ENCODE data around the gene DNMT1.

DNMT1 gene

DNA sequence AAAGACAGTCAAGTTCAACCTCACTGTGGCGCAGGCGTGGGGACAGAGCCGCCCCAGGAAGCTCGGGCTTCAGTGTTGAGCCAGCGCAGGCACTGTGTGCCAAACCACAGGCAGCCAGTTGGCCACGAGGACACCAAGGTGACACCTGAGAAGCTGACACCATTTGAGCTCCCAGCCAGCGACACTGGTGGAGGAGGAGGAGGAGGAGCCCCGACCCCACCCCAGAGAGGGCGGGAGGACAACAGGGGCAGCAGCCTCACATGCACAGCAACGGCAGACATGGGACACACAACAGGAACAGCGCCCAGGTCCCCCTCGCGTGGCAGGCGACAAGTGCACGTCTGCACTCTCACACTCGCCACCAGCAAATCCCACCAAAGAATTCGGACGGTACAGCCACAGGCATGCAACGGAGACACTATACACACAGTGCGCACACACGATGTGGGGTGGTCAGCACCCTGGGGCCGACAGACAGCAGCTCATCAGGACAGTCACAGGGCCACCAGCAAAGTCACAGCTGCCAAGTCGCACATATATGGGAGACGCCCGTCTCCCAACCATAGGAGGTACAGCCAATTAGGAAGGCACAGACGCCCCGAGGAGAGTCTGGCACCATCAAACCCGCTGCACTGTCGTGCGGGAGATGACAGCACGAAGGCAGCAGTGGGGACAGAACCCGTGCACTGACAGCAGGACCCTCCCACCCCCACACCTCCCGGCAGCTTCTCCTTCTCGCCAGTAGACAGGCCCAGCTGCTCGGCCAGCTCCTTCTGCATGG, 78.5 kb downstream of the DNMT1 start:
- Mint-ChIP-seq H3K27me3 (no peaks in the 10 kb centered on the region), H3K4me3 (peak overlapping the region; percentile 52), H3K4me1 (ENCODE audit: low read depth) (peaks cover 81% of the 10 kb centered on the region), H3K36me3 (ENCODE audit: low read depth) (peaks cover 87% of the 10 kb centered on the region), H3K27ac (peak overlapping the region; percentile 74), H3K9me3 (no peaks in the 10 kb centered on the region)
- intact Hi-C loops (cut with micrococcal nuclease) = no loop called here

DNA sequence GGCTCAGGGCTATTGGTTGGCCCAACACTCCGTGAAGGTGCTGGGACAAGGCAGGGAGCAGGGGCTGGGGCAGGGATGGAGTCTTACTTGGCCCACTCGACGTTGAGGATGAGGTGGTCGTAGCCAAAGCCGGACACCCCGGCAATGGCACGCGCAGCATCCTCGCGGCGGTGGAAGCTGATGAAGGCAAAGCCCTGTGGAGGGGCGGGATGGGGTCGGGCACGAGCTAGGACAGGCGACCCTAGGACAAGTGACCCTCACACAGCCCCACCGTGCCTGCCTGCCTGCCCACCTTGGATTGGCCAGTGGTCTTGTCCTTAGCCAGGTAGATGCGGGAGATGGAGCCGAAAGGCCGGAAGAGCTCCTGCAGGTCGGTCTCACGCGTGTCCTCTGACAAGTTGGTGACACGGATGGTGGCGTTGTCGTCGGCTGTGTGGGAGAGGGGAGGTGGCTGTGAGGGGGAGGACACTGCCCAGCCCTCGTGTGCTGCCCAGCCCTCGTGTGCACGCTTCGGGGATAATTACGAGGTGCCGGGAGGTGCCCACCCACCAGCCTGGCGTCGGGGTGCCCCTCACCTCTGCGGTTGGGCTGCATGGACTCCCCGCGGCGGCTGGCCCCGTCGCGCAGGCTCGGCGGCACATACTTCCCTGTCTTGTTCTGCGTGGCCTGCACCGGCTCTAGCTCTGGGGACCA, 79.2 kb downstream of the DNMT1 start:
- Mint-ChIP-seq H3K4me3 (no peak overlapping the region), H3K27me3 (no peaks in the 10 kb centered on the region), H3K9me3 (no peaks in the 10 kb centered on the region), H3K4me1 (ENCODE audit: low read depth) (peaks cover 84% of the 10 kb centered on the region), H3K36me3 (ENCODE audit: low read depth) (peaks cover 94% of the 10 kb centered on the region), H3K27ac (peak overlapping the region; percentile 74)
- intact Hi-C loops (cut with micrococcal nuclease) = no loop called here

DNA sequence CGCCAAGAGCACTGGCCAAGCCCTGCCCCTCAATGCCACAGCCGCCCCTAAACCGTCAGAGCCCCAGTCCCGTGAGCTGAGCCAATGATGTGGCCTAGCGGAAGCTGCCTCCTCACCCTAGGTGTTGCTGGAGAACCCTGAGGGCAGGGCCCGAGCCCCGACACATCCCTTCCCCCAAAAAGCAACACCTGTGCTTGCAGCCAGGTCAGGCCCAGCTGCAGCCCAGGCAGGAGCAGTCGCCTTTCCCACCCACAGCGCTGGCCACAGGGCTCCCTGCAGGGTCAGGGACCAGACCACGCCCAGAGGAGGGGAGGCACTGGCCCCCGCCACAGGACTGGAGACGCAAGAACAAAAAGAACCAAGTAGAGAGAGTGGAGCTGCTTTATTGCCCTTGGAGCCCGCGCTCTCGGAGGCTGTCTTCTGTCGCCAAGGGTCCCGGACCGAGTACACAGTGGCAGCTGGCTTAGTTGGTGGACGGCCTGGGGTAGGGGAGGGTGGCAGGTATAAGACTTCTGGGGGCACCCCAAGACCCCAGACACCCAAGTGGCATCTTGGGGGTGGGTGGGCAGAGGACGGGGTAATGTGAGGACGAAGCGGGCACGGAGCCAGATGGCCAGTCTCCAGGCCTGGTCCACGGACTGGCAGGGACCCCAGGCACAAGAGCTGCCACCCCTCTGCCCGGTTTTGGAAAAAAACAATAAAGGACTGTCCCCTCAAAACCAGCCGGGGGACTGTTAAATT, 79.9 kb downstream of the DNMT1 start:
- intact Hi-C loops (cut with micrococcal nuclease) = no loop called here
- no peaks in the 10 kb centered on the region for H3K27me3 Mint-ChIP-seq
- H3K9me3 Mint-ChIP-seq = no peaks in the 10 kb centered on the region
- peaks cover 88% of the 10 kb centered on the region for H3K4me1 Mint-ChIP-seq (ENCODE audit: low read depth)
- peak overlapping the region; percentile 98 for H3K27ac Mint-ChIP-seq
- peaks cover 100% of the 10 kb centered on the region for H3K36me3 Mint-ChIP-seq (ENCODE audit: low read depth)
- H3K4me3 Mint-ChIP-seq = no peak overlapping the region

DNA sequence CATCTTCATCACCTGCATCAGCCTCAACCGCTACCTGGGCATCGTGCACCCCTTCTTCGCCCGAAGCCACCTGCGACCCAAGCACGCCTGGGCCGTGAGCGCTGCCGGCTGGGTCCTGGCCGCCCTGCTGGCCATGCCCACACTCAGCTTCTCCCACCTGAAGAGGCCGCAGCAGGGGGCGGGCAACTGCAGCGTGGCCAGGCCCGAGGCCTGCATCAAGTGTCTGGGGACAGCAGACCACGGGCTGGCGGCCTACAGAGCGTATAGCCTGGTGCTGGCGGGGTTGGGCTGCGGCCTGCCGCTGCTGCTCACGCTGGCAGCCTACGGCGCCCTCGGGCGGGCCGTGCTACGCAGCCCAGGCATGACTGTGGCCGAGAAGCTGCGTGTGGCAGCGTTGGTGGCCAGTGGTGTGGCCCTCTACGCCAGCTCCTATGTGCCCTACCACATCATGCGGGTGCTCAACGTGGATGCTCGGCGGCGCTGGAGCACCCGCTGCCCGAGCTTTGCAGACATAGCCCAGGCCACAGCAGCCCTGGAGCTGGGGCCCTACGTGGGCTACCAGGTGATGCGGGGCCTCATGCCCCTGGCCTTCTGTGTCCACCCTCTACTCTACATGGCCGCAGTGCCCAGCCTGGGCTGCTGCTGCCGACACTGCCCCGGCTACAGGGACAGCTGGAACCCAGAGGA, 80.6 kb downstream of the DNMT1 start:
- H3K4me1 Mint-ChIP-seq (ENCODE audit: low read depth) = peaks cover 94% of the 10 kb centered on the region
- no peaks in the 10 kb centered on the region for H3K9me3 Mint-ChIP-seq
- H3K4me3 Mint-ChIP-seq = peak overlapping the region; percentile 66
- H3K27me3 Mint-ChIP-seq = no peaks in the 10 kb centered on the region
- H3K27ac Mint-ChIP-seq = peak overlapping the region; percentile 98
- intact Hi-C loops (cut with micrococcal nuclease) = no loop called here
- H3K36me3 Mint-ChIP-seq (ENCODE audit: low read depth) = peaks cover 100% of the 10 kb centered on the region

DNA sequence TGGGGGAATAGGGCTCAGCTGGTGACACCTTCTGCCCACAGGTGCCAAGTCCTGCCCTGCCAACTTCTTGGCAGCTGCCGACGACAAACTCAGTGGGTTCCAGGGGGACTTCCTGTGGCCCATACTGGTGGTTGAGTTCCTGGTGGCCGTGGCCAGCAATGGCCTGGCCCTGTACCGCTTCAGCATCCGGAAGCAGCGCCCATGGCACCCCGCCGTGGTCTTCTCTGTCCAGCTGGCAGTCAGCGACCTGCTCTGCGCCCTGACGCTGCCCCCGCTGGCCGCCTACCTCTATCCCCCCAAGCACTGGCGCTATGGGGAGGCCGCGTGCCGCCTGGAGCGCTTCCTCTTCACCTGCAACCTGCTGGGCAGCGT, 81.2 kb downstream of the DNMT1 start:
- Mint-ChIP-seq H3K36me3 (ENCODE audit: low read depth) (peaks cover 100% of the 10 kb centered on the region), H3K4me3 (peak overlapping the region; percentile 98), H3K27ac (peak overlapping the region; percentile 98), H3K9me3 (no peaks in the 10 kb centered on the region), H3K4me1 (ENCODE audit: low read depth) (peaks cover 89% of the 10 kb centered on the region), H3K27me3 (no peaks in the 10 kb centered on the region)
- intact Hi-C loops (cut with micrococcal nuclease) = no loop called here

DNA sequence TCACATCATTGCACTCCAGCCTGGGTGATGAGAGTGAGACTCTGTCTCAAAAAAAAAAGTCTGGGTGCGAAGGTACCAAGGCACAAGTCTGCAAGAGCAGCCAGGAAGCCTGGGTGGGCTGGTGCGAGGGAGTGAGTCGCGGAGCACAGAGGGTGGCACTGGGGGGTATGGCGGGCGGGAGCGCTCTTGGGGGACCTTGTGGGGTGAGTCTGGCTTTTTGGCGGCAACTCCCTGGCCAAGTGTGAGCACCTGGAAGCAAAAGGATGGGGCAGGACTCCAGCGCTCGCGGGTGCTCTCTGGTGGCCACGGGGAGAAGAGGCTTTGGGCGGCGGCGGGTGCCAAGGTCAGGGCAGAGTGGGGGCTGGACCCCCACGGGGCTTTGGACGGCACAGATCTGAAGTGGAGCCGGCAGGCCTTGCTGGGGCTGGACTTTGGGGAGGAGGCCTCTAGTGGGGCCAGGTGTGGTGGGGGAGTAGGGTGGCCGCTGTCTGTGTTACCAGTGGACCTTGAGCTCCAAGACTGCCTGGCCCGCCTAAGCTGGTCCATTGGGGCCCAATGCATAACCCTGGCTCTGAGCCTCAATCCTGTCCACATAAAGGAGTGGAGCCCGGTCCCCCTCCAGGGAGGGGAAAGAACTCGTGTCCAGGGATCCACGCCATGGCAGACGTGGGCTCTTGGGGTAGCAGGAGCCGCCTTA, 81.7 kb downstream of the DNMT1 start:
- H3K27me3 Mint-ChIP-seq = no peaks in the 10 kb centered on the region
- no peaks in the 10 kb centered on the region for H3K9me3 Mint-ChIP-seq
- H3K4me3 Mint-ChIP-seq = peak overlapping the region; percentile 98
- H3K36me3 Mint-ChIP-seq (ENCODE audit: low read depth) = peaks cover 100% of the 10 kb centered on the region
- intact Hi-C loops (cut with micrococcal nuclease) = no loop called here
- peaks cover 89% of the 10 kb centered on the region for H3K4me1 Mint-ChIP-seq (ENCODE audit: low read depth)
- H3K27ac Mint-ChIP-seq = peak overlapping the region; percentile 98

DNA sequence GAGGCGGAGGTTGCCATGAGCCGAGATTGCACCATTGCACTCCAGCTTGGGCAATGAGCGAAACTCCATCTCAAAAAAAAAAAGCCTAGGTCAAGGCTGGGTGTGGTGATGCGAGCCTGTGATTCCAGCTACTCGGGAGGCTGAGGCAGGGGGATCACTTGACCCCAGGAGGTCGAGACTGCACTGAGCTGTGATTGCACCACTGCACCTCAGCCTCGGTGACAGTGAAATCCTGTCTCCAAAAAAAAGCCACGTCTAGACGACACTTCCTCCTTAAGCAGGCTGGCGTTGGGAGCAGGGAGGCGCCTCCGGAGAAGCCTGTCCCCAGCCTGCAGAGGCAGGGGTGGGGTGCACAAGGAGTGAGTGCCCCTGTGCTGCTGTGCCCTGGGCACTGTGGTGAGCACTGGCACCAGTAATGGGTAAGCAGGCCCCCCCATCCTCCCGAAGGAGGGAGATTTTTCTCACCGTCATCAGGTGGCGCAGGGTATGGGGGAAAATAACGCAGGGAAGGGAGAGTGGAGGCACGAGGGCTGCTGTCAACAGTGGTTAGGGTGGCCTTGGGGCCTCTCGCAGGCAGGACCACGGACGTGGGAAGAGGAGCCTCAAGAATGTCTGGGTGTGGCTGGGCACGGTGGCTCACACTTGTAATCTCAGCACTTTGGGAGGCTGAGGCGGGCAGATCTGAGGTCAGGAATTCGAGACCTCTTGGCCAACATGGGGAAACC, 82.6 kb downstream of the DNMT1 start:
- intact Hi-C loops (cut with micrococcal nuclease) = no loop called here
- peaks cover 91% of the 10 kb centered on the region for H3K4me1 Mint-ChIP-seq (ENCODE audit: low read depth)
- peaks cover 100% of the 10 kb centered on the region for H3K36me3 Mint-ChIP-seq (ENCODE audit: low read depth)

DNA sequence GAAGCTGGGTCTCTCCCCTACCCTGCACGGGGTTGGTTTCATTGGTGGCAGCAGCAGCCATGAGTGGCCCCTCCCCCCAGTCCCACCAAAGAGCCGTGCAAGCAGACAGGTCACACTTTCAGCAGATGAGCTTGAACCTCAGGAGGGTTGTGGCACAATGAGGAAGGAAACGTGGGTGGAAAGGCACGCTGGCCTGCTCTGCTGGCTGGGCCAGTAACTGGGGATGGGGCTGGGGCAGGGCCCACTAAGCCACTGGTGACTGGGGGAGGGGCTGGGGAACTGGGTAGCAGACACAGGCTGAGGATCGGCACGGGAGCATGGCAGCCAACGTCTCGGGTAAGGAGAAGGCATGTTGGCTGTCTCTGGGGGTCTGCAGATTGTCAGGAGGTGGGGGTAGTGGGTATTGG, 83.3 kb downstream of the DNMT1 start, which contains the start of gene P2RY11:
TSS of gene P2RY11 (plus strand) at position 289 of the 407 bp plus-strand sequence. CDS start at position 318, 29 bp downstream.
- peaks cover 100% of the 10 kb centered on the region for H3K36me3 Mint-ChIP-seq (ENCODE audit: low read depth)
- intact Hi-C loops (cut with micrococcal nuclease) = no loop called here

More for the DNA sequence above, 82.6 kb downstream of the DNMT1 start:
- Mint-ChIP-seq H3K27ac (peak overlapping the region; percentile 98), H3K4me3 (peak overlapping the region; percentile 98), H3K9me3 (no peaks in the 10 kb centered on the region), H3K27me3 (no peaks in the 10 kb centered on the region)

DNA sequence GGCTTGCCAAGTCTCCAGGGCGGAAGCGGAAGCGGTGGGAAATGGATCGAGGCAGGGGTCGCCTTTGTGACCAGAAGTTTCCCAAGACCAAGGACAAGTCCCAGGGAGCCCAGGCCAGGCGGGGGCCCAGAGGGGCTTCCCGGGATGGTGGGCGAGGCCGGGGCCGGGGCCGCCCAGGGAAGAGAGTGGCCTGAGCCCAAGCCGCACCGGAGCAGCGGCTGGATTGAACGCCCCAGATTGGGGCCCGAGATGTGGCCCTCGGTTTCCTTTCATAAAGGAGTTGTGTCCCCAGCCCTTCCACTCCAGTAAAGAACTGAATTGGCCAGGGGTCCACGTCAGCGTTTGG, 83.8 kb downstream of the DNMT1 start:
- Mint-ChIP-seq H3K36me3 (ENCODE audit: low read depth) (peaks cover 100% of the 10 kb centered on the region), H3K4me1 (ENCODE audit: low read depth) (peaks cover 88% of the 10 kb centered on the region), H3K9me3 (no peaks in the 10 kb centered on the region), H3K27me3 (no peaks in the 10 kb centered on the region), H3K4me3 (peak overlapping the region; percentile 98), H3K27ac (peak overlapping the region; percentile 98)
- intact Hi-C loops (cut with micrococcal nuclease) = no loop called here

More for the DNA sequence above, 83.3 kb downstream of the DNMT1 start, which contains the start of gene P2RY11:
- Mint-ChIP-seq H3K27ac (peak within 1 kb of the TSS; percentile 98), H3K9me3 (no peaks in the 10 kb centered on the region), H3K4me3 (peak within 1 kb of the TSS; percentile 98), H3K4me1 (ENCODE audit: low read depth) (peaks cover 90% of the 10 kb centered on the region), H3K27me3 (no peaks in the 10 kb centered on the region)

DNA sequence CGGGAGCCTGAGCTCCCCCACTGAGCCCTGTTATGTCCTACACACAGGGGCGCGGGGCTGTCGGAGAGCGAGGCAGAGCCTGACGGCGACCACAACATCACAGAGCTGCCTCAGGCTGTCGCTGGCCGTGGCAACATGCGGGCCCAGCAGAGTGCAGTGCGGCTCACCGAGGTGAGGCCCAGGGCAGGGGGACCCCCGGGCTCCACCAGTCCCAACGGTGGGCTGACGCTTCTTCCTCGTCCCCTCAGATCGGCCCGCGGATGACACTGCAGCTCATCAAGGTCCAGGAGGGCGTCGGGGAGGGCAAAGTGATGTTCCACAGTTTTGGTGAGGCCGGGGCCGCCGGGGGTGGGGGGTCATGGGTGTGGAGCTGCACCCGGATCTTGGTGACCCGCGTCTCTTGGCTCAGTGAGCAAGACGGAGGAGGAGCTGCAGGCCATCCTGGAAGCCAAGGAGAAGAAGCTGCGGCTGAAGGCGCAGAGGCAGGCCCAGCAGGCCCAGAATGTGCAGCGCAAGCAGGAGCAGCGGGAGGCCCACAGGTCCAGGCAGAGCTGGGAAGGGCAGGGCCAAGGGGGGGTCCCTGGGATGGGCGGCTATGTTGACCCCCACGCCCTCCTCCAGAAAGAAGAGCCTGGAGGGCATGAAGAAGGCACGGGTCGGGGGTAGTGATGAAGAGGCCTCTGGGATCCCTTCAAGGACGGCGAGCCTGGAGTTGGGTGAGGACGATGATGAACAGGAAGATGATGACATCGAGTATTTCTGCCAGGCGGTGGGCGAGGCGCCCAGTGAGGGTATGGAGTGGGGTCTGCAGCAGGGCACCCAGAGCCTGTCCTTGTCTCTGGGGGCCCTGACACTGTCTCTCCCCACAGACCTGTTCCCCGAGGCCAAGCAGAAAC, 84.4 kb downstream of the DNMT1 start:
- peaks cover 93% of the 10 kb centered on the region for H3K36me3 Mint-ChIP-seq (ENCODE audit: low read depth)
- H3K27me3 Mint-ChIP-seq = no peaks in the 10 kb centered on the region
- peaks cover 88% of the 10 kb centered on the region for H3K4me1 Mint-ChIP-seq (ENCODE audit: low read depth)
- H3K4me3 Mint-ChIP-seq = peak overlapping the region; percentile 98
- H3K27ac Mint-ChIP-seq = peak overlapping the region; percentile 98
- no peaks in the 10 kb centered on the region for H3K9me3 Mint-ChIP-seq
- intact Hi-C loops (cut with micrococcal nuclease) = no loop called here

DNA sequence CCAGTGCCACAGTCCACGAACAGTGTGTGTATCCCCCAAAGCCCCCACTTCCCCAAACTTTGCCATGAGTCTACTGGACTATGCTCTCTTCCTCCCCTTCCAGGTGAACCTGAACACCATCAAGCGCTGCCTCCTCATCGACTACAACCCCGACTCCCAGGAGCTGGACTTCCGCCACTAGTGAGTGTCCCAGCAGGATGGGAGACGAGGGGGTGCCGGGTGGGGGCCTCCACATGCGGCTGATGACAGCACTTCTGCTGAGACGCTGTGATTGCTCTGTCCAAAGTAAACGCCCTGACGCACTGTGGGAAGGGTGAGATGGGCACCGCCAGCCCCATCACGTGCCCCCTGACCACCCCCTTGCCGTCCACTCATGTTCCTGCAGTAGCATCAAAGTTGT, 85.2 kb downstream of the DNMT1 start:
- Mint-ChIP-seq H3K4me1 (ENCODE audit: low read depth) (peaks cover 88% of the 10 kb centered on the region), H3K27me3 (no peaks in the 10 kb centered on the region), H3K9me3 (no peaks in the 10 kb centered on the region), H3K4me3 (no peak overlapping the region), H3K36me3 (ENCODE audit: low read depth) (peaks cover 85% of the 10 kb centered on the region), H3K27ac (peak overlapping the region; percentile 98)
- intact Hi-C loops (cut with micrococcal nuclease) = no loop called here

DNA sequence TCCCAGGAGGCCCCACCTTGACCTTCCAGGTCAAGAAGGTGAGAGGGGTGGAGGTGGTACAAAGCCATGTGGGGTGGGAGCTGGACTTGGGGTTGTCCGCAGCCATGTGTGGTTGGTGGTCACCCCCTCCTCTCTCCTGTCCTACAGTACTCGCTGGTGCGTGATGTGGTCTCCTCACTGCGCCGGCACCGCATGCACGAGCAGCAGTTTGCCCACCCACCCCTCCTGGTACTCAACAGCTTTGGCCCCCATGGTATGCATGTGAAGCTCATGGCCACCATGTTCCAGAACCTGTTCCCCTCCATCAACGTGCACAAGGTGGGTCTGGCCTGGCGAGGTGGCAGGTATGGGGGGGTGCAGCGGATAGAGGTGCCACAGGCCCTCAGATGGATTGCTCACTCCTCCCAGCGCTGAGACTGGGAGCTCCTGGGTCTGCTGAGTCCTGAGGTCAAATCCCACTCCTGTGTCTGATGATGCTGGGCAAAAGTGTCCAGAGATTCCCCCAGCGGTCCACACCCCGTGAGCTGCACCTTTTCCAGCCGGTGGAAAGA, 86.9 kb downstream of the DNMT1 start:
- H3K4me3 Mint-ChIP-seq = no peak overlapping the region
- H3K36me3 Mint-ChIP-seq (ENCODE audit: low read depth) = peaks cover 69% of the 10 kb centered on the region
- H3K4me1 Mint-ChIP-seq (ENCODE audit: low read depth) = peaks cover 83% of the 10 kb centered on the region
- intact Hi-C loops (cut with micrococcal nuclease) = no loop called here
- H3K27me3 Mint-ChIP-seq = no peaks in the 10 kb centered on the region
- H3K27ac Mint-ChIP-seq = peak overlapping the region; percentile 84
- H3K9me3 Mint-ChIP-seq = no peaks in the 10 kb centered on the region

All from dendritic cell treated with granulocyte-macrophage colony-stimulating factor and Interleukin-4, amounts not matched to agents 40 ng/mL and 50 ng/mL, for 4 days (primary cell).